Measurements from ENCODE around the gene FAM47E.

DNA sequence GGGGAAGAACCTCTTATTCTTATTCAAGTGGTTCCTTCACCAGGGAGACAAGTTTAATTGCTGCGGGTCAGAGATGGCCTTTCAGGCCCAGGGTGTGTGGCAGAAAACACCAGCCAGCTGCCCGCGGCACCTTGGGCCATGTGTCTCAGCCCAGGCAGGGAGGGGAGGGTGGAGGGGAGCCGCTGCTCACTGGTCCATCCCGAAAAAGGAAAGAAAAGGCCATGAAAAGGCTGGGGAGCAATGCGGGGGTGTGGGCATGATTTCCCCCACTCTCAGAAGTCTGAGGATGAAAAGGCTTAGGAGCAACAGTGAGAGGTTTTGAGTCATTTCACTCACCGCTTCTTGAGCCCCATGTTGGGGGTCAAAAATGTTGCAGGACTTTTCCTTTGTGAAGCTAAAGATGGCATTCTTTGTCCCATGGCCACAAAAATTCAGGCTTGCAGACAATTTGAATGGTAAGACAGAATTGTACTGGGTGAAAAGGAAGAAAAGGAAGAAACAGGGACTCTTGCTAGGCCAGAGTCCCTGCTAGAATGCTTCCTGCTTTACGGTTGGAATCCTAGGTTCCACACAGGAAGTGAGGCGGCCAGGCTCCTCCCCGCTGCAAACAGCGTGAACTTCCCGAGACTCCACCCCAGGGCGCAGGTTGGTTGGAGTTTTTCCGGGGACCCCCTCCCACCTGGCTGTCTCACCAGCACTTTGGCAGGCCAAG, 17.4 kb upstream of the FAM47E start:
- TF ChIP-seq, protein P1, sequence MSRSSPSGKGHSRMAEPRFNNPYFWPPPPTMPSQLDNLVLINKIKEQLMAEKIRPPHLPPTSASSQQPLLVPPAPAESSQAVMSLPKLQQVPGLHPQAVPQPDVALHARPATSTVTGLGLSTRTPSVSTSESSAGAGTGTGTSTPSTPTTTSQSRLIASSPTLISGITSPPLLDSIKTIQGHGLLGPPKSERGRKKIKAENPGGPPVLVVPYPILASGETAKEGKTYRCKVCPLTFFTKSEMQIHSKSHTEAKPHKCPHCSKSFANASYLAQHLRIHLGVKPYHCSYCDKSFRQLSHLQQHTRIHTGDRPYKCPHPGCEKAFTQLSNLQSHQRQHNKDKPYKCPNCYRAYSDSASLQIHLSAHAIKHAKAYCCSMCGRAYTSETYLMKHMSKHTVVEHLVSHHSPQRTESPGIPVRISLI (tag by site-specific recombination; IDR thresholded peaks at IDR 0.05), result no peak
- TF ChIP-seq ZNF660 (tag by site-specific recombination; IDR thresholded peaks at IDR 0.05), result no peak
- TF ChIP-seq, protein P2, sequence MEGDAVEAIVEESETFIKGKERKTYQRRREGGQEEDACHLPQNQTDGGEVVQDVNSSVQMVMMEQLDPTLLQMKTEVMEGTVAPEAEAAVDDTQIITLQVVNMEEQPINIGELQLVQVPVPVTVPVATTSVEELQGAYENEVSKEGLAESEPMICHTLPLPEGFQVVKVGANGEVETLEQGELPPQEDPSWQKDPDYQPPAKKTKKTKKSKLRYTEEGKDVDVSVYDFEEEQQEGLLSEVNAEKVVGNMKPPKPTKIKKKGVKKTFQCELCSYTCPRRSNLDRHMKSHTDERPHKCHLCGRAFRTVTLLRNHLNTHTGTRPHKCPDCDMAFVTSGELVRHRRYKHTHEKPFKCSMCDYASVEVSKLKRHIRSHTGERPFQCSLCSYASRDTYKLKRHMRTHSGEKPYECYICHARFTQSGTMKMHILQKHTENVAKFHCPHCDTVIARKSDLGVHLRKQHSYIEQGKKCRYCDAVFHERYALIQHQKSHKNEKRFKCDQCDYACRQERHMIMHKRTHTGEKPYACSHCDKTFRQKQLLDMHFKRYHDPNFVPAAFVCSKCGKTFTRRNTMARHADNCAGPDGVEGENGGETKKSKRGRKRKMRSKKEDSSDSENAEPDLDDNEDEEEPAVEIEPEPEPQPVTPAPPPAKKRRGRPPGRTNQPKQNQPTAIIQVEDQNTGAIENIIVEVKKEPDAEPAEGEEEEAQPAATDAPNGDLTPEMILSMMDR (tag by site-specific recombination; IDR thresholded peaks at IDR 0.05), result no peak

Data from HEK293 (cell line).